HepG2 (cell line): Measurements from ENCODE around the gene TM9SF3. TPM values are rescaled to one million over a fixed set of nuclear protein-coding genes. Genes with fewer than 3 reads are reported as not detected.

Experiments
- ATAC-seq: fragments of 200-7000 bp; cut with Tn5 transposase; 3 replicates; pipeline ENCODE4 v1.9.1; 2020; ENCODE audit warnings: mild to moderate bottlenecking, moderate library complexity
- BruUV-seq: library from RNA; stranded (reverse); fragments of 400-500 nt; replicated peaks from 2 replicates; lab custom pipeline; 2021; lab: Mats Ljungman, UMichigan
- CTCF ChIA-PET: fragments of 300-600 bp; formaldehyde crosslinking; extraction: SDS; loops from one replicate; lab custom pipeline; 2021; ENCODE audit warnings: low total read pairs, inconsistent platforms, low intra/inter-chr PET ratio; lab: Yijun Ruan, JAX
- POLR2A ChIA-PET: fragments of 350-600 bp; sonication (Branson Sonifier 250); formaldehyde crosslinking; loops from one replicate; lab custom pipeline; 2020; ENCODE audit warnings: antibody characterized with exemption, inconsistent platforms; lab: Yijun Ruan, JAX
- DNase-seq: peaks from one replicate; pipeline ENCODE4 v3.0.0-alpha.2; 2015; ENCODE audit warnings: low spot score
- FAIRE-seq: peaks from 3 replicates; lab custom pipeline; 2011; peaks lifted over from hg19 to GRCh38; lab: Jason Lieb, UNC
- H2AFZ ChIP-seq: one replicate; pipeline ENCODE4 v1.6.1; 2011; ENCODE audit warnings: low read length, inconsistent platforms
- H3K27ac ChIP-seq: fragments of 300-600 bp; 3 replicates; pipeline ENCODE4 v1.8.0; 2011; ENCODE audit warnings: mixed run types, mild to moderate bottlenecking, mixed read lengths, low read length, inconsistent platforms; ENCODE audit not compliant: insufficient read depth; ENCODE audit errors: extremely low read length
- H3K27me3 ChIP-seq, 2 experiments: fragments of 200-600 bp in 1 of 2; 2 replicates in 1 of 2; 3 replicates in 1 of 2; pipeline versions ENCODE4 v1.6.0 to v1.8.0; 2011; ENCODE audit warnings: low read length in 2 of 2, mild to moderate bottlenecking in 2 of 2, moderate library complexity in 2 of 2, inconsistent platforms in 1 of 2; ENCODE audit not compliant: insufficient read depth in 2 of 2, control insufficient read depth in 1 of 2
- H3K36me3 ChIP-seq, 2 experiments: fragments of 200-600 bp in 1 of 2; replicated peaks in 1 of 2; 2 replicates in 1 of 2; 3 replicates in 1 of 2; pipeline versions ENCODE4 v1.5.1 to v1.8.0; 2011; ENCODE audit warnings: low read length in 2 of 2, inconsistent platforms in 1 of 2; ENCODE audit not compliant: insufficient read depth in 2 of 2, control insufficient read depth in 1 of 2
- H3K4me1 ChIP-seq: 2 replicates; pipeline ENCODE4 v1.5.1; 2012; ENCODE audit warnings: low read length, inconsistent platforms; ENCODE audit not compliant: insufficient read depth
- H3K4me2 ChIP-seq: 2 replicates; pipeline ENCODE4 v1.6.0; 2011; ENCODE audit warnings: low read depth, low read length, inconsistent platforms
- H3K4me3 ChIP-seq, 3 experiments: fragments of 200-600 bp in 1 of 3; sonication (generic), shearing (Covaris generic) in 1 of 3; replicated peaks in 1 of 3; 2 replicates each; pipeline ENCODE4 v1.5.1; 2011 to 2016; ENCODE audit warnings: low read length in 3 of 3, inconsistent platforms in 2 of 3, low read depth in 2 of 3, mild to moderate bottlenecking in 2 of 3, control low read depth in 1 of 3, mixed read lengths in 1 of 3; ENCODE audit not compliant: insufficient read depth in 1 of 3
- H3K79me2 ChIP-seq: one replicate; pipeline ENCODE4 v1.6.1; 2011; ENCODE audit warnings: low read length, inconsistent platforms; ENCODE audit not compliant: insufficient read depth
- H3K9ac ChIP-seq: 2 replicates; pipeline ENCODE4 v1.6.0; 2011; ENCODE audit warnings: mild to moderate bottlenecking, low read depth, low read length, inconsistent platforms; ENCODE audit not compliant: insufficient read depth
- H3K9me3 ChIP-seq: 2 replicates; pipeline ENCODE4 v1.5.1; 2012; ENCODE audit warnings: mild to moderate bottlenecking, low read length
- H4K20me1 ChIP-seq: 2 replicates; pipeline ENCODE4 v1.6.0; 2011; ENCODE audit warnings: inconsistent platforms, mild to moderate bottlenecking, low read length, moderate library complexity; ENCODE audit not compliant: insufficient read depth
- ARNTL ChIP-seq: sonication (generic); formaldehyde crosslinking; IDR thresholded peaks from 2 replicates; pipeline ENCODE4 v1.4.0; 2020; ENCODE audit warnings: mild to moderate bottlenecking, missing genetic modification reagents
- GLI4 ChIP-seq: sonication (generic); formaldehyde crosslinking; IDR thresholded peaks from 2 replicates; pipeline ENCODE4 v1.5.1; 2020; ENCODE audit warnings: missing genetic modification reagents, mild to moderate bottlenecking, moderate library complexity, borderline replicate concordance
- HIVEP1 ChIP-seq: sonication (generic); formaldehyde crosslinking; IDR thresholded peaks from 2 replicates; pipeline ENCODE4 v1.4.0; 2020; ENCODE audit warnings: mild to moderate bottlenecking, missing genetic modification reagents
- HOXA7 ChIP-seq: sonication (generic); formaldehyde crosslinking; IDR thresholded peaks from 2 replicates; pipeline ENCODE4 v1.8.1; 2022; ENCODE audit warnings: mild to moderate bottlenecking, missing genetic modification reagents, moderate library complexity
- POLR2AphosphoS2 ChIP-seq: IDR thresholded peaks from 2 replicates; pipeline ENCODE4 v1.6.1; 2011; ENCODE audit warnings: low read depth, low read length, improper control_type of control experiment
- SALL1 ChIP-seq: sonication (generic); formaldehyde crosslinking; IDR thresholded peaks from 2 replicates; pipeline ENCODE4 v1.8.0; 2022; ENCODE audit warnings: mild to moderate bottlenecking, missing genetic modification reagents
- SMYD3 ChIP-seq: sonication (generic); formaldehyde crosslinking; IDR thresholded peaks from 2 replicates; pipeline ENCODE4 v1.8.1; 2023; ENCODE audit warnings: mild to moderate bottlenecking, missing genetic modification reagents
- TRIM24 ChIP-seq: sonication (generic); formaldehyde crosslinking; IDR thresholded peaks from 2 replicates; pipeline ENCODE4 v1.8.0; 2022; ENCODE audit warnings: mild to moderate bottlenecking, missing genetic modification reagents
- ZNF232 ChIP-seq: sonication (generic); formaldehyde crosslinking; IDR thresholded peaks from 2 replicates; pipeline ENCODE4 v1.4.0; 2020; ENCODE audit warnings: missing genetic modification reagents, borderline replicate concordance
- ZNF552 ChIP-seq: sonication (generic); formaldehyde crosslinking; IDR thresholded peaks from 2 replicates; pipeline ENCODE4 v1.9.0; 2022; ENCODE audit warnings: missing genetic modification reagents, mild to moderate bottlenecking, borderline replicate concordance
- ZNF672 ChIP-seq: sonication (generic); formaldehyde crosslinking; IDR thresholded peaks from 2 replicates; pipeline ENCODE4 v1.8.1; 2022; ENCODE audit warnings: missing genetic modification reagents
- ZSCAN29 ChIP-seq: sonication (generic); formaldehyde crosslinking; conservative IDR thresholded peaks from 2 replicates; pipeline ENCODE4 v1.4.0; 2020; ENCODE audit warnings: mild to moderate bottlenecking, missing genetic modification reagents
- WGBS: methylation state at CpG from one replicate; pipeline ENCODE4 v1.1.6; 2017; ENCODE audit warnings: low lambda C conversion rate; 5-methylcytosine and 5-hydroxymethylcytosine counted together
- in situ Hi-C: cut with HindIII; loops from 2 replicates; pipeline ENCODE4 v1.10.0; 2017; ENCODE audit warnings: low pct_unique_long_range_greater_than_20kb; ENCODE audit not compliant: extremely low pct_ligation_motif_present
- intact Hi-C: fragments of 100-400 bp; cut with micrococcal nuclease; formaldehyde crosslinking; loops from one replicate; pipeline ENCODE4 v1.10.0; 2022; ENCODE audit not compliant: unreplicated experiment
- polyA plus RNA-seq, 8 experiments: library from polyadenylated mRNA; depleted of rRNA in 3 of 8; stranded (reverse) in 7 of 8; unstranded in 1 of 8; fragments of >200 nt; fragmentation: Illumina TruSeq in 4 of 8; extraction: Trizol in 4 of 8; gene quantifications; 2 replicates each; pipeline versions ENCODE4 v1.2.1 to v1.2.3, GENCODE V29; 2011 to 2016; ENCODE audit warnings: low read depth in 4 of 8, missing spikeins in 1 of 8, mixed read lengths in 1 of 8; ENCODE audit not compliant: insufficient read depth in 1 of 8
- total RNA-seq, 5 experiments: library from RNA; depleted of rRNA; stranded (reverse); fragments of >200 nt; fragmentation: Illumina TruSeq; extraction: Trizol; gene quantifications; 2 replicates each; pipeline ENCODE4 v1.2.3, GENCODE V29; 2016; ENCODE audit warnings: low read depth in 1 of 5
- TF ChIP-seq, protein P1 (sequence below): sonication (generic); formaldehyde crosslinking; IDR thresholded peaks from 2 replicates; pipeline ENCODE4 v1.5.0; 2020; ENCODE audit warnings: missing genetic modification reagents
- TF ChIP-seq, protein P2 (sequence below): IDR thresholded peaks from 2 replicates; pipeline ENCODE4 v1.6.1; 2016; ENCODE audit warnings: low read depth, borderline replicate concordance
- TF ChIP-seq, protein P3 (sequence below): sonication (generic); formaldehyde crosslinking; IDR thresholded peaks from 2 replicates; pipeline ENCODE4 v1.4.0; 2020; ENCODE audit warnings: mild to moderate bottlenecking, missing genetic modification reagents

Gene TM9SF3
- total and polyA plus RNA-seq, 2 of the 13 experiments (the other 11 are each of a cell fraction or from before 2014, with no cell fraction given), result 43.8 to 120 TPM

DNA sequence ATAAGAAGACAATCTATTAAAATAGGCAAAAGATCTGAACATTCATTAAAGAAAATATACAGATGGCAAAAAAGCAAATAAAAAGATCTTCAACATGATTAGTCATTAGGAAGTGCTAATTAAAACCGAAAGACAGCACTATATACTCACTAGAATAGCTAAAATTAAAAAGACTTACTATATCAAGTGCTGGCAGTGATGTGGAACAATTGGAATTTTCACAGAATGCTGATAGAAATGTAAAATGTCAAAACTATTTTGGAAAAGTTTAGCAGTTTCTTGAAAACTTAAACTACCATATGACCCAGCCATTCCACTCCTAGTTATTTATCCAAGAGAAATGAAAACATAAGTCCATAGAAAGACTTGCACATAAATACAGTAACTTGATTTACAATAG lies 48.1 kb downstream of the TM9SF3 start (continued):
- no peak for TF ChIP-seq ZNF552 (CRISPR knock-in tag)
- TF ChIP-seq, protein P1, sequence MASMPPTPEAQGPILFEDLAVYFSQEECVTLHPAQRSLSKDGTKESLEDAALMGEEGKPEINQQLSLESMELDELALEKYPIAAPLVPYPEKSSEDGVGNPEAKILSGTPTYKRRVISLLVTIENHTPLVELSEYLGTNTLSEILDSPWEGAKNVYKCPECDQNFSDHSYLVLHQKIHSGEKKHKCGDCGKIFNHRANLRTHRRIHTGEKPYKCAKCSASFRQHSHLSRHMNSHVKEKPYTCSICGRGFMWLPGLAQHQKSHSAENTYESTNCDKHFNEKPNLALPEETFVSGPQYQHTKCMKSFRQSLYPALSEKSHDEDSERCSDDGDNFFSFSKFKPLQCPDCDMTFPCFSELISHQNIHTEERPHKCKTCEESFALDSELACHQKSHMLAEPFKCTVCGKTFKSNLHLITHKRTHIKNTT, result no peak
- no peak for TF ChIP-seq ZNF232 (CRISPR knock-in tag)
- TF ChIP-seq ARNTL (CRISPR knock-in tag), result no peak
- no peak for TF ChIP-seq SMYD3
- no peak for TF ChIP-seq POLR2AphosphoS2
- TF ChIP-seq ZSCAN29 (CRISPR knock-in tag), result no peak

- in situ Hi-C loops (no loop called here), intact Hi-C loops (no loop called here)
- H3K9me3 ChIP-seq, result no peaks in the 10 kb centered on the region
- no peak for FAIRE-seq
- 98% methylated on average over 1 of the region's 1 CpG for WGBS
- DNase-seq, result no peak
- ChIA-PET POLR2A (no interaction called here), CTCF (no interaction called here)
- H3K4me1 ChIP-seq, result peaks cover 24% of the 10 kb centered on the region
- H3K27me3 ChIP-seq, result no peaks in the 10 kb centered on the region
- 0 out of 2 replicates have a peak, but pooled peaks cover 5% of the 10 kb centered on the region for H4K20me1 ChIP-seq
- no peak overlapping the region for H2AFZ ChIP-seq
- H3K27ac ChIP-seq, result no peak overlapping the region
- no peak overlapping the region for H3K9ac ChIP-seq
- H3K36me3 ChIP-seq, result peaks cover 3 to 28% of the 10 kb centered on the region in 2 experiments
- TF ChIP-seq GLI4 (CRISPR knock-in tag) (no peak), SALL1 (CRISPR knock-in tag) (no peak), HIVEP1 (CRISPR knock-in tag) (no peak), HOXA7 (no peak), ZNF672 (CRISPR knock-in tag) (no peak), TRIM24 (CRISPR knock-in tag) (no peak)
- TF ChIP-seq, protein P2, sequence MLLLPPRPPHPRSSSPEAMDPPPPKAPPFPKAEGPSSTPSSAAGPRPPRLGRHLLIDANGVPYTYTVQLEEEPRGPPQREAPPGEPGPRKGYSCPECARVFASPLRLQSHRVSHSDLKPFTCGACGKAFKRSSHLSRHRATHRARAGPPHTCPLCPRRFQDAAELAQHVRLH (CRISPR knock-in tag), result no peak
- TF ChIP-seq, protein P3, sequence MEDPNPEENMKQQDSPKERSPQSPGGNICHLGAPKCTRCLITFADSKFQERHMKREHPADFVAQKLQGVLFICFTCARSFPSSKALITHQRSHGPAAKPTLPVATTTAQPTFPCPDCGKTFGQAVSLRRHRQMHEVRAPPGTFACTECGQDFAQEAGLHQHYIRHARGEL (CRISPR knock-in tag), result no peak
- H3K79me2 ChIP-seq, result peaks cover 6% of the 10 kb centered on the region
- no peak overlapping the region for H3K4me3 ChIP-seq
- no peak for ATAC-seq
- BruUV-seq, result no TSS peak
- H3K4me2 ChIP-seq, result no peak overlapping the region
Observed at GRCh38 chr10:96536129-96536528, 50.7 kb downstream of the TM9SF3 start.
